CD4-positive, alpha-beta T cell treated with Interleukin-6 at 100 ng/mL for 8 hours (primary cell): Measurements from ENCODE around the gene HOXC11.

ENCODE experiments used
- DNase-seq: peaks from one replicate; pipeline ENCODE4 v3.0.0-alpha.2; 2020; ENCODE audit warnings: mixed read lengths, low spot score

The HOXC11 gene

DNA sequence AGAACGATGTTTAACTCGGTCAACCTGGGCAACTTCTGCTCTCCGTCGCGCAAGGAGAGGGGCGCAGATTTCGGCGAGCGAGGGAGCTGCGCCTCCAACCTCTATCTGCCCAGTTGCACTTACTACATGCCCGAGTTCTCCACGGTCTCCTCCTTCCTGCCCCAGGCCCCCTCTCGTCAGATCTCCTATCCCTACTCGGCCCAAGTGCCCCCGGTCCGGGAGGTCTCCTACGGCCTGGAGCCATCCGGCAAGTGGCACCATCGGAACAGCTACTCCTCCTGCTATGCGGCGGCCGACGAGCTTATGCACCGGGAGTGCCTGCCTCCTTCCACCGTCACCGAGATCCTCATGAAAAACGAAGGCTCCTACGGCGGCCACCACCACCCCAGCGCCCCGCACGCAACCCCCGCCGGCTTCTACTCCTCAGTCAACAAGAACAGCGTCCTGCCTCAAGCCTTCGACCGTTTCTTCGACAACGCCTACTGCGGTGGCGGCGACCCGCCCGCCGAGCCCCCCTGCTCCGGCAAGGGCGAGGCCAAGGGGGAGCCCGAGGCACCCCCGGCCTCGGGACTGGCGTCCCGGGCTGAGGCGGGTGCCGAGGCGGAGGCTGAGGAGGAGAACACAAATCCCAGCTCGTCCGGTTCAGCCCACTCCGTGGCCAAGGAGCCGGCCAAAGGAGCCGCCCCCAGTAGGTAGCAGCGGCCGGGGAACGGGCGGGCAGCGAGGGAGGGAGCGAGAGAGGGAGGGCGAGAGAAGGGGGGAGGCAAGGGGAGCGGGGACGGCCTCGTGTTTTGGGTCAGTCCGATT, 513 bp downstream of the HOXC11 start:
- no peak for DNase-seq

DNA sequence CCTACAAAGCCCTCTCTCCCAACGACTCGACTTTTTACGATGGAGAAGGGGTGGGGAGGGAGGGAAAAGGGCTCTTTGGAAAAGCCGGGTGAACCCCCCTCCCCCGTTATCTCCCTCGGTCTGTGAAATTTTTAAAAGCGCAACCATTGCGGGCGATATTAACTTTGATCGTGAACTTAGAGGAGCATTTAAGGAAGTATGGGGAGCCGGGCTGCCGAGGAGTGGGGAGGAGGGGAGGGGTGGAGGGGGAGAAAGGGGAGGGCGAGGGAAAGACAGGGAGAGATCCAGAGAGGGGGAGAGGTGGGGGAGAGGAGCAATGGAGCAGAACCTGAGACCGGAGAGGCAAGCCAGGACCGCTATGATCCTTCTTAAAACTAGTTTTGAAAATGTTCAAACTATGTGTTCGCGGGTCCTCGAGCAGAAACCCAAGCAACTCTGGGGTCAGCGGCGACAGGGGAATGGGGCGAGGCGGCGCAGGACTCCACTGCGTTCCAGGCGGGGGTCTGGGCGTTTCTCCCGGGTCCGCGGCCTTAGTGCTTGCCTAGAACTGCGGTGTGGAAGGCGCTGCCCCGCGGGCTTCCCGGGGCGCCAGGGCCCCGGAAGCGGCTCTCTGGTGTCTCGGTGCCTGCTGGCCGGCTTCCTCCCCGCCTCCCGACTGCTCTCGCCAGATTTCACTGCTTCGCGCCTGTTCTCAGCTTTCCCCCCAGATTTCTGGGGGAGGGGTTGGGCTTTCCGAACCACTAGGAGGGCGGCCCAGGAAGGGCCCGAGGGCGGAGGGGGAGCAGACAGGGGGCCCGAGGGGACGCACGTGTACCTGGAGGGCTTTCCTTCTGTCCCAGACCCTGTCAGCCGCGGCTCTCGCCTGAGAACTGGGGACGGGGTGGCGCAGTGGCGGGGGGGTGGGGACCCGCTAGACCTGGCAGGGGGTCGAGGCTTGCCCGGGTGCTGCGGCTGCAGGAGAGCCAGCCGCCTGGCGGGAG, 1.4 kb downstream of the HOXC11 start, which contains the start of gene HOTAIR:
Gene HOTAIR, minus strand, starts transcription at position 871 of the 980 bp plus-strand sequence.
- DNase-seq: peak; percentile 12

DNA sequence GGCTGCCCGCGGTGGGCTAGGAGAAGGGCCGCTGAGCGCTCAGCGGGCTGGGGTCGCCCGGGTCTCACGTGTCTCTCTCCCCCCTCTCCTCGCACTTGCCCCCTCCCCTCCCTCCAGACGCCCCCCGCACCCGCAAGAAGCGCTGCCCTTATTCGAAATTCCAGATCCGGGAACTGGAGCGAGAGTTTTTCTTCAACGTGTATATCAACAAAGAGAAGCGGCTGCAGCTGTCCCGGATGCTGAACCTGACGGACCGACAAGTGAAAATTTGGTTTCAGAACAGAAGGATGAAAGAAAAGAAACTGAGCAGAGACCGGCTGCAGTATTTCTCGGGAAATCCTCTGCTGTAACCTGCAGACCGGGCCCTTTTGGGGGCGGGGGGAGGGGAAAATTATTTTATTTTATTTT, 2.1 kb downstream of the HOXC11 start:
- DNase-seq: no peak

DNA sequence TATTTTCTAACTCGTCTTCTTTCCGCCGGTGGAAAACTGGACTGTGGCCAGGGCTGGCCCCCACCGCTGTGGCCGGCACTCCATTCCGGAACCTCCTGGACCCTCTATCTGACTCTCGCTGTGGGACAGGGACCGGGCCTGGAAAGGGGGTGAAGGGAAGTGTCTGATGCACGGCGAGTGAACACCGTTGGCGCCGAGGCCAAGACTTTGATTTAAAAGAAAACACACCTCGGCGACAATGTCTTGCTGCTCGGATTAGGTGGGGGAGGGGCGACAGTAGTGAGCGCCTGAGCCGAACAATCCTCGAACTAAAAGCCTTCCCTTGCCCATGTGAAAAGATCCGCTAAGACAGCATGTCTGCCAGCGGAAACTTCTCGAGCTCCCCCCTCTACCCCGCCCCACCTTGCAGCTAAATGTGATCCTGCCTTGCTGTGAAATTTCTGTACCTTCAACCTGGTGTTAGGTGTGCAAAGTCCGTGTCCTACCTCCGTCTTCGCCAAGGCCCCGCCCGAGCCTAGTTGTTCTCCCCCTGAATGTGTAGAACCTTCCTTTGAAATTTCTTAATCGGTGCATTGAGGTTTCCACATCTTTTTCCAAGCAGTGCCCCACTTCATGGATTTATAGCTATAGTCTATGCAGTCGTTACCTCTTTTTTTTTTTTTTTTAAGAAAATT, 2.7 kb downstream of the HOXC11 start:
- DNase-seq: no peak

DNA sequence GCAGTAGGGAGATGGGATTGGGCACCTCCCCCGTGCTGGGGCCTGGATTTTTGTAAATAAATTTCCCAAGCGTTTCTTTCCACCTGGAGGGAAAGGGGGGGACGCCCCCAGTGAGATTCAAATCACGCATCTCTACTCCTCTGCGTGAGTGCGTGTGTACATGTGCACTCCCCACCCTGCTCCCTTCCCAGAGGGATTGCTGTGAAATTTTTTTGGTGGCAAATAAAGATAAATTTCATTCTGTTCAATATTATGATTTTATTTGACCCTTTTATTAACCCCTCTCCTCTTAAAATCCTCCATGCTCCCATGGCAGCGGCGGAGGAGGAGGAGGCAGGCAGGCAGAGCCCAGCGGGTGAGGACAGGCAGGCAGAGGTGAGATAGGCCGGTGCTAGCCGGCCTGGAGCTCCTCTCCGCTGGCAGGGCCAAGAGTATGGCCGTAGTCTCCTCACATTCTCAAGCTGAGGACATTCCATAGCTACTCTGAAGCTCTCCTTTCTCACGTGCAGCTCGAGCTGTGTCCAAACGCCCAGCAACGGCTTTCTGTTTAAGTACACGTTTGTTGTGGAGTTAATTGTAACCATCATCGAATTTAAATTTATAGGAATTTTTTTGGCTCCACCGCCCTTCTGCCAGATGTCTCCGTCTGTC, 3.4 kb downstream of the HOXC11 start:
- DNase-seq: no peak

DNA sequence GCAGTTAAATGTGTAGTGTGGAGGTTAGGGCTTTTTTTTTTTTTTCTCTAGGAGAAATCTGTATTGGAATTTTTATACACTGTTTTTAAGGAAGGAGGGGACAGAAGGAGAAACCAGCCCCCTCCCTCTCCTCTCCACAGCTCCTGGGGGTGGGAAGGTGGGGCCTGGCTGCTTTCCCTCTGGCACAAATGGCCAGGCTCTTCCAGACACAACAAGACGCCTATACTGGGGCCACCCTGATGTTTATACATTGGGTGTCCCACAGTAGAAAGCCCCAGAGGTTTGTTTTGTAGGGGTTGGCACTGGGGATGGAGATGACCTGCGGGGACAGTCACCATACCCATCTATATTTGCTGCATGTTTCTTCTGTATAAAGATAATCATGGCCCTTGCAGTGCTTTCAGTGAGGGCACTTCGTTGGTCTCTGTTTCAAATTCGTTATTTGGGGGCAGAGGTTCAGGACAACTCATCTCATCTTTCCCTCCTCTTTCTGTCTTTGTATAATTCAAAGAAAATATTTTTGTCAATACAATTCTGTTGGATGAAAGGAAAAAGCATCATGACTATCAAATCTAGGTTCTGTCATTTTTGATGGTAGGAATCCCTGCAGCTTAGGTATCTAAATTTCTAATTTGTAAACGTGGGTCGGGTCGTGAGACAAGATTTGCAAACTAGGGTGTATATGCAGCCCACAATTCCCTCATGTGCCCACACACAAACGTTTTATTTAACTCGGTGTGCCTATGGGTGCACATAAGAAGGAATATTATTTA, 4.1 kb downstream of the HOXC11 start:
- no peak for DNase-seq

DNA sequence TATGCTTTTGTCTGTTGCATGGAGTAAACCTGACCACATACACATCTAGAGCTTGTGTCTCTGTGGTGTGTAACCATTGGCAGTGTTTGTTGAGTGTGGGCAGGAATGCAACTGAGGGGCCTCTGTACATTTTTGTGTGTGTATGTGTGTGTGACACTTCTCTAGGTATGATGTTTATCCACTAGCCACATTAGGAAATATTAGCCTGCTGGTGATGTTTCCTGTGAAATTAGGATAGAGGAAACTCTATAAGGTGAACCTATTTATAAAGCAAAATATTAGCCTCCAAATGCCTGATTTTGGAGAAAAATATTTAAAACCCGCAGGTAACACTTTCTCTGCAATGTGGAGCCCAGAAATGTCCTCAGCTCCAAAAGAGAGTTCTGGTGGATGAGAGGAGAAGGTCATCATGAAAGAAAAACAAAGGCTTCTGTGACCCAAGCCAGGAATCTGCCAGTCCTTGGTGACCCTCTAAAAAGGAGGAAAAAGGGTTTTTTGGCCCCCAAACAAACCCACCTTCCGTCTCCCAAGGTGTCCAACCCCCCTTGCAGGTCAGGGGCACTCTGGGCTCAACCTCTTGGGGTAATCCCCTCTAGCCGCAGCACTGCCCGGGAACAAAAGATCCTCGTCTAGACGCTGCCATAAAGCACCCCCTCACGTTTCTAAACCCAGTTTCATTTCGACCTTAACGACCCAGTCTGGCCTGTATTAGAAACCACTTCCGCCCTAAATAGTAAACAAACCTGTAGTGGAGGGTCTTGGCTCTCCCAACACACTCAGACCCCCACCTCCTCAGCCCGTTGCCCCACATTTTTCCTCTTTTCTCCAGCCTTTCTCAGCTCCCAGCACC, 4.9 kb downstream of the HOXC11 start:
- DNase-seq: no peak

DNA sequence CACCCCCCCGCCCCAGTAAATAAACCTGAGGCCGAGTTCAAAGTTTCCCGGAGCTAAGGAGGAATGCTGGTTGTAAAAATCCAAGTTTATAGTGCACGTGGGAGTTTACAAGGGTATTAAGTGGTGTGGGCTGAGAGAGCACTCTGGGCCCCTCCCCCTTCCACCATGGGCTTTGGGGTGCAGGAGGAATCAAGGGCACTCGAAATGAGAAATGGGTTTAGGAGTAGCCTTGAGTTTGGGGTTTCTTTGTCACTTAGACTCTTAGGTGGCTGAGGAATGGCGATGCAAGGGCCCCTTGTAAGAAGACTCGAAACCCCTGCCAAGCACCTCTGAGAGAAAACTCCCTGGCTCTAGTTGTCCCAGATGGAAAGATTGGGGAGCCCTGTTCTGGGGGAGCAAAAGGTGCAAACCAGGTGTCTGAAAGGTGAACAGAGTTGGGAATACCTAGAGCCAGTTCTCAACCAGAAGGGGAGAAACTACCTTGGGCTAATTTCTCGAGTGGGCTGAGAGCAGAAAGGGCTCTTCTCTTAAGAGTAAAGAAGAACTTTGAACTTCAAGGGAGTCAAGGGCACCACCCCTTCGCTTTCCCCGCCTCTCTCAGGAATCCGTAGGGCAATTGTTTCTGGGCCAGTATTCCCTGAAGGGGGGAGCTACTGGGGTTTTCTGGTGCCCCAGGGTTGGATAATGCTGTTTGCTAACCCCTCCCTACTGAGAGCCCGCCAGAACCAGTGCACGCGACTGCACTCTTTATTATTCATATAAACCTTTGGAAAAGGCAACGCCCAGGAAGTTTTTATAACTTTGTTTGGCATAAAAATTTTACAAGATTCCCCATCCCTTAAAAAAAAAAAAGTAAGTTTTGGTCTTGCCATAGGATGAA, 5.8 kb downstream of the HOXC11 start:
- no peak for DNase-seq

DNA sequence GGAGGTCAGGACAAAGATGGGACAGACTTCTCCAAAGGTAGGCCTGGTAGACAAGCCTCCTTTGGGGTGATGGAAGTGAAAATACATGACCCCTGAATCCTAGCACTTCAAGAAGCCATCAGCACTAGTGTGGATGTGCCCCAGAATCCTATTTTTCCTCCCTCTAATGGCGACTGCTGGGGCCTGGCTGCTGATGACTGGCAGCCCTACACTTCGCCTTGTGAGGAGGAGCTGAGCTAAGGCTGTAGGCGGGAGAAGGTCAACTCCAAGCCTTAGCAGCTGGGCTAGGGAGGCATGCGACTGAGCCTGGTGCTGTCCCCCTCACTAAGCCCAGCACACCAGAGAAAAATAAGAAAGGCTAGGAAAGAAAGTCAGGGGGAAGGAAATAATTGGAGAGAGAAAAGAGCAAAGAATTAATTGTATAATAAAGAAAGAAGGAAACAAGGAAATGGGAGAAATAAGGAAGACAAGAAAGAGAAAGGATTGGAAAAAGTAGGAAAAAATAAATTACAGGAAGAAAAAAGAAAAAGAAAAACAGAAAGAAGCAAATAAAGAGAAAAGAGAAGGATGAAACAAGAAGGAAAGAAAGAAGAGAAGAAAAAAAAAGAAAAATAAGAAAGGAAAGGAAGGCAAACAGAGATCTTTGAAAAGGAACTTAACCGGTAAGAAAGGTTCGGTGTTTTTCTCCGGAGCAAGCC, 7.3 kb downstream of the HOXC11 start:
- no peak for DNase-seq

DNA sequence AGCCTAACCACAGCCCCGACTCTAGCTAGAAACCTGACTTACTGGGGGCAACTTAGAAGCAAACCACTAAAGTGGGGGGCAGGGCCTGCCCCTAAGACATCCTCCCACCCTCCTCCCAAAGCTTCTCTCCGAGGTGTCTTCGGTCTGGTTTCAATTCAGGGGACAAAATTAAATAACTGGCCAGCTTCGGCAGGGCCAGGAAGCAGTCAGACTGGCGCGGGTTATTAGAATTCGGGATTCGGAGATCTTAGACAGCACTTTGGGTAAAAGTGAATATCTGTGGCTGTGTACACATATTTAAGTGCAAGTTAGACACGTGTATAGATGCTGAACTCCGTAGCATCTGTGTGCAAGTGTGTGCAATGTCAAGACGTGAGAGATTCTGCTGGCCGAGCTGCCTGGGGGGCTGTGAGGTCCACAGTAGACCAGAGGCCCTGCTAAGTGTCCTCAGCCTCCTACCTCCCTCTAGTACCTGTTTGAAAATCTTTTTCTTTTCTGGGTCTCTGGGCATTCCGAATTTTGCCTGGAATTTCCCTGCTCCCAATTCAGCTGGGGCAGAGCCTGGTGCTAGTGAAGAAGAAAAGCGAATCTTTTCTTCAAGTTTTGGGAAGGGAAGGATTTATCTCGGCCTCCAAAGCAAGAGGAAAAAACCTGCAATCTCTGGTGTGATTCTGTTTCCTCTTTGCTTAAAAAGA, 8.0 kb downstream of the HOXC11 start:
- DNase-seq: no peak

DNA sequence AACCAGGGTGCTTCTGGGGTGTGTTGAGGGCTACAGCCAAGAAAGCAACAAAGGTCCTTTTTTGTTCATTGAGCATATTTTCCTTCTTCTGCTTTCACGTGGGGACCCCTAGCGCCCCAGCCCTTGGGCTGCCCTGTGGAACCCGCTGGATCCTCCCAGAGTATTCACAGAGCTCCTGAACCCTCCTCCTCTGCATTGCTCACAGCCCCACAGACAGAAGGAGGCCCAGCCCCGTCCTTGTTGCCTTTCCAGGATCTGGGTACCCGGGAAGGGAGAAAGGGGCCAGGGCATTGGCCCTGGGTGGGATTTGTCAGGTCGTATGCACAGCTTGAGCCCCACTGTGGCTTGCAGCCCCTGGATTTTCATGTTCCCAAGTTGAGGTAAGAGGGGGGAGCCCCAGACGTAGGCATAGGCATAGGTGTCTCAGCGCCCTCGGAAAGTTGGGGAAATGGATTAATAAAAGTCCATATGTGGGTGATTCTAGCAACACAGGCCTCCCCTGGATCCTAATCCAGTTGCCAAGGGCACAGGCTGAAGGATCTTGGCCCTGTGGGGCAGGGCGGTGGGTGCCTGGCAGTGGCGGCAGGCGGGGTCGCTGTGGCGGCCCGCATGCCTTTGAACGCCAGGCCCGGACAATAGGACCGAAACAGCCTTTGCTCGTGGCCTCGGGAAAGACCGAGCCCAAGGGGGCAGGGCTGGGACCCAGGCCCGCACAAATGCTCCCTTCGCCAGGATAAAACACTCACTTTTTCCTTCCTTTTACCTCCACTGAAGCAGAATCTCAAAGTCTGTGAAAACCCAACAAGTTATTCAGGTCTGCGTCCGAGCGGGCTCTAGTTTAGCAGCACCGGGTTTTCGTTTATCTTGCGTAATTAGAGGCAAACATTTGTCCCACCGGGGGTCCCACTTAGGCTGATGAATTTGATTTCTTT, 9.0 kb downstream of the HOXC11 start:
- DNase-seq: no peak

DNA sequence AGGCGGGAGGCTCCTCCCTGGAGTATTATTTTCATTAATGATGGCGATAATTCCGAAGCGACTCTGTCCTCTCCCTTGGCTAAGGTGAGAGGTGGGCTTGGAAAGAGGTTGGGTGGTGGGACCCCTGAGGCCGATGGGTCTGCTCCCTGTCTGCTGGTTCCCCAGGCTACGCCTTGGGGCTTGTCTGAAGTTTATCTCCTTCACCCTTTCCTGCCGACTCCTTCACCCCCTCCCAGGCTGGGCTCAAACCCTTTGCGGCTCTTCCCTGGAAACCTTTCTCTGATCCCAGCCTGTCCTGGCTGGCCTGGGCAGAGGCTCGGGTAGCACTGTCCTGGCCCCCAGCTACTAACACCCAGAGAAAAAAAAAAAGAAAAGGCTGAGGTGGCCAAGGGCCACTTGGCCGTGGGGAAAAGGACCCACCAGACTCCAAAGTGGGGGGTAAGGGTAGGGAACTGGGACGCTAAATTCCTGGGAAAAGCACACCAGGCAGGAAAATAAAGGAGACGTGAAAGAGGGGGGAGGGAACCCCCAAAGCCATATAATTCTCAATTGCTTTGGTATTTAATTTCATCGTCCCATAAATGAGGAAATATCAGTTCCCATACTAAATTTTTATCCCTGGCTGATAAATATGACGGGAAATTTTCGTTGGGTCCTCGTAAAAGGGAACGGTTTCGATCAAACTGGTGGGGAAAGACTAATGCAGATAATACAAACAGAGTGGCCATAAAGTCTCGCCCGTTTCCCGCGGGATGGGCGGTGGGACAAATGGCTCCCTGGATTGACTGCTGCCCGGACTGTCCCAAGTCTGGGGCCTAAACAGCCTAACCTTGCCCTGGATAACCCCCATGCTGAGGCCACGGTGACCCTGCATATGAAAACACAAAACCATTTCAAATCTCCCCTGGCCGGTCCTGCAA, 10.0 kb downstream of the HOXC11 start:
- DNase-seq: no peak

DNA sequence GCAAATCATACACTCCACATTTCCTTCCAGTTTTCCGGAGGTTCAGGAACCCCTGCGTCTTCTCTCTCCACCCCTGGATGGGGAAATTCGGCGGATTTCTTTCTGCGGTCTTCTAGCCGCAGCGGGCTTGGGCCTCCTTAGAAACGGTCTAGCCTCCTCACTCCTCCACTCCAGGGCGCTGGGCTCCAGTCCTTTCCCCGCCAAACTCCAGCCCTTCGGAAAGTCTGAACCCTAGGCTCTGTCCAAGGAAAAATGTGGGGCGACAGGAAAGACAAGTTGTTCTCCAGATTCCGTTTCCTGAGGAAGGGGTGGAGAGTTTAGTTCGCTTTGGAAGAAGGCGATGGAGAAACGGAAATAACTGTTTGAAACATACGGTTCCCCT, 10.6 kb downstream of the HOXC11 start:
- no peak for DNase-seq

DNA sequence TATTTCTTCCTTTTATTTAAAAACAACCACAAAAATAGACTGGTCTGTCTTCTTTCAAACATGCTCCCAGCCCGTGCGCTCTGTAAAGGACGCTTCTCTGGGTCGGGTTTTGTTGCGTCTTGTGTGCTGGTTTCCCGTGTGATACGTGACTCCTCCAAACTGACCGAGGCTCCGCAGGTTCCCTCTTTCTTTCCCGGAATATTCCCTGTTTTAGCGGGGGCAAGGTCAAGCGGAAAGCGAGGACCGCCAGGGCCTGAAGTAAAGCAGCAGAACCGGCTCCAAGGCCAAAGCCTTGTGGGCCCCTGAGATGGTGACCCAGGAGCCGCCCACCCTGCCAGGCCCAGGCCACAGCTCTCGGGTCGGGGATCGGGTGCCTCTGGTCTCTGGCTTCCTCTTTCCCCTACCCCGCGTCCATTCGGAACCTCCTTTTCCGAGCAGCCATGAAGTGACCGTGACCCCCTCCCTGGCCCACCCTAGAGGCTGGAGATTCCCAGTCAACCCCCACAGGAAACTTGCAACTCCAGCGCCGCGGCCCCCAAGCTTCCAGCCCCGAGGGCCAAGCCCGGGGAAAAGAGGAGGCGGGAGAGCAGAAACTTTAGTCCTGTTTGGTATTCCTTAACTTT, 11.1 kb downstream of the HOXC11 start:
- no peak for DNase-seq
